ENCODE results near the gene GNPAT.

Gene GNPAT

GRCh38 chr1:231319080-231319479 is 78.1 kb downstream of the GNPAT start:
- Histone ChIP-seq H3K4me3 (replicated peaks; ENCODE audit: low read depth, low read length) (no peak overlapping the region), H3K36me3 (ENCODE audit: control insufficient read depth, insufficient read depth, low read length) (no peaks in the 10 kb centered on the region)
- no peak for TF ChIP-seq CTCF (IDR thresholded peaks at IDR 0.05; ENCODE audit: insufficient read depth, low read length, poor library complexity, severe bottlenecking)

GRCh38 chr1:231322880-231323530 is 82.0 kb downstream of the GNPAT start:
- no peak for TF ChIP-seq CTCF (IDR thresholded peaks at IDR 0.05; ENCODE audit: insufficient read depth, low read length, poor library complexity, severe bottlenecking)
- Histone ChIP-seq H3K27me3 (replicated peaks; ENCODE audit: control insufficient read depth, insufficient read depth, low read length) (no peaks in the 10 kb centered on the region), H3K4me3 (replicated peaks; ENCODE audit: low read depth, low read length) (no peak overlapping the region), H3K36me3 (ENCODE audit: control insufficient read depth, insufficient read depth, low read length) (no peaks in the 10 kb centered on the region)
- no peak for DNase-seq (ENCODE audit: extremely low read depth, insufficient read length)

More at GRCh38 chr1:231319080-231319479, 78.1 kb downstream of the GNPAT start:
- DNase-seq (ENCODE audit: extremely low read depth, insufficient read length) = no peak
- no peaks in the 10 kb centered on the region for H3K27me3 ChIP-seq (replicated peaks; ENCODE audit: control insufficient read depth, insufficient read depth, low read length)

GRCh38 chr1:231324660-231325059 is 83.6 kb downstream of the GNPAT start:
- no peak for TF ChIP-seq CTCF (IDR thresholded peaks at IDR 0.05; ENCODE audit: insufficient read depth, low read length, poor library complexity, severe bottlenecking)
- H3K36me3 ChIP-seq (ENCODE audit: control insufficient read depth, insufficient read depth, low read length) = no peaks in the 10 kb centered on the region
- no peak for DNase-seq (ENCODE audit: extremely low read depth, insufficient read length)
- no peak overlapping the region for H3K4me3 ChIP-seq (replicated peaks; ENCODE audit: low read depth, low read length)
- no peaks in the 10 kb centered on the region for H3K27me3 ChIP-seq (replicated peaks; ENCODE audit: control insufficient read depth, insufficient read depth, low read length)

- DNase-seq (ENCODE audit: extremely low read depth, insufficient read length) = no peak
- H3K27me3 ChIP-seq (replicated peaks; ENCODE audit: control insufficient read depth, insufficient read depth, low read length) = no peaks in the 10 kb centered on the region
- no peak for TF ChIP-seq CTCF (IDR thresholded peaks at IDR 0.05; ENCODE audit: insufficient read depth, low read length, poor library complexity, severe bottlenecking)
- H3K4me3 ChIP-seq (replicated peaks; ENCODE audit: low read depth, low read length) = no peak overlapping the region
- no peaks in the 10 kb centered on the region for H3K36me3 ChIP-seq (ENCODE audit: control insufficient read depth, insufficient read depth, low read length)
These were observed 85.2 kb downstream of the GNPAT start for GRCh38 chr1:231326248-231326647.
